Spleen (tissue), 10 donors: ENCODE data around the gene ADAMTS1. TPM values are rescaled to one million over a fixed set of nuclear protein-coding genes. Genes with fewer than 3 reads are reported as not detected.

Experiments
- polyA plus RNA-seq, 3 donors: library from polyadenylated mRNA; stranded (reverse); fragments of 200-250 nt; gene quantifications; one replicate each; pipeline ENCODE4 v1.2.1, GENCODE V29; 2013
- total RNA-seq, 7 donors: library from RNA; depleted of rRNA in 3 of 7; stranded (reverse); fragments of >200 nt in 3 of 7; fragmentation: NEBNext Ultra II Directional in 4 of 7; extraction: Animal tissue kit (Norgen Biotek cat#: 25700) in 4 of 7; gene quantifications; one replicate each; pipeline versions ENCODE4 v1.1.0 to v1.2.1, GENCODE V29; 2016 to 2021
- donor health status: healthy with polysubstance abuse.
- donor health status: DM: no; HTN: no; CAD: no; lungs with moderate emphysema.
- donor health status: DM: no; HTN: no; CAD: no.
- donor health status: Bipolar disorder and iron deficiency.
- donor health status: healthy.
- donor health status: DM: no; HTN: no; CAD: no.
- donor health status: DM: yes; HTN: yes; CAD: no.

Gene ADAMTS1
- total and polyA plus RNA-seq, 10 donors = 2.3 to 71.6 (median 21.9) TPM

Other genes starting within 250 kb of the ADAMTS1 start
- gene ADAMTS5, start 121.7 kb upstream of the ADAMTS1 start, total RNA-seq = 10 to 100 TPM; 23.1 to 61.2 (median 32.6) TPM
- 1 to 10 TPM; 1.7 to 5.0 (median 2.2) TPM for gene ADAMTS5, start 121.7 kb upstream of the ADAMTS1 start, polyA plus RNA-seq